Calu3 (cell line): ENCODE data around the gene CMTM3. TPM values are rescaled to one million over a fixed set of nuclear protein-coding genes. Genes with fewer than 3 reads are reported as not detected.

Experiments used
- BruUV-seq: library from RNA; stranded (reverse); fragments of 400-500 nt; replicated peaks from 2 replicates; lab custom pipeline; 2021; lab: Mats Ljungman, UMichigan
- CTCF ChIA-PET: fragments of 300-600 bp; sonication (Branson Sonifier 250); formaldehyde crosslinking; loops from one replicate; lab custom pipeline; 2022; ENCODE audit warnings: antibody characterized with exemption; lab: Charles Lee
- DNase-seq: peaks from one replicate; pipeline ENCODE4 v3.0.0; 2022
- H3K27ac Mint-ChIP-seq: one replicate; pipeline ENCODE4 v1.8.0; 2022; ENCODE audit warnings: mixed read lengths; ENCODE audit not compliant: unreplicated experiment
- H3K27me3 Mint-ChIP-seq: one replicate; pipeline ENCODE4 v1.8.0; 2022; ENCODE audit warnings: mixed read lengths; ENCODE audit not compliant: unreplicated experiment
- H3K36me3 Mint-ChIP-seq: one replicate; pipeline ENCODE4 v1.8.0; 2022; ENCODE audit warnings: mild to moderate bottlenecking, moderate library complexity, mixed read lengths; ENCODE audit not compliant: insufficient read depth, unreplicated experiment
- H3K4me1 Mint-ChIP-seq: one replicate; pipeline ENCODE4 v1.8.0; 2022; ENCODE audit warnings: mild to moderate bottlenecking, low read depth, mixed read lengths; ENCODE audit not compliant: unreplicated experiment
- H3K4me3 Mint-ChIP-seq: one replicate; pipeline ENCODE4 v1.8.0; 2022; ENCODE audit warnings: mild to moderate bottlenecking, low read depth, moderate library complexity, mixed read lengths; ENCODE audit not compliant: unreplicated experiment
- H3K9me3 Mint-ChIP-seq: one replicate; pipeline ENCODE4 v1.8.0; 2022; ENCODE audit warnings: low read depth, mixed read lengths; ENCODE audit not compliant: unreplicated experiment
- intact Hi-C: fragments of 100-400 bp; cut with micrococcal nuclease; formaldehyde crosslinking; loops from one replicate; pipeline ENCODE4 v1.10.0; 2022; ENCODE audit not compliant: unreplicated experiment
- total RNA-seq: library from RNA; stranded (reverse); gene quantifications from 2 replicates; pipeline ENCODE4 v1.2.3, GENCODE V29; 2022
- TF ChIP-seq, protein P1 (sequence below): fragments of 200-600 bp; IDR thresholded peaks from one replicate; pipeline ENCODE4 v1.8.0; 2022; ENCODE audit warnings: antibody characterized with exemption; ENCODE audit not compliant: unreplicated experiment

Gene CMTM3
- total RNA-seq, 1 experiment from 2014 or later = 33.6 TPM

DNA sequence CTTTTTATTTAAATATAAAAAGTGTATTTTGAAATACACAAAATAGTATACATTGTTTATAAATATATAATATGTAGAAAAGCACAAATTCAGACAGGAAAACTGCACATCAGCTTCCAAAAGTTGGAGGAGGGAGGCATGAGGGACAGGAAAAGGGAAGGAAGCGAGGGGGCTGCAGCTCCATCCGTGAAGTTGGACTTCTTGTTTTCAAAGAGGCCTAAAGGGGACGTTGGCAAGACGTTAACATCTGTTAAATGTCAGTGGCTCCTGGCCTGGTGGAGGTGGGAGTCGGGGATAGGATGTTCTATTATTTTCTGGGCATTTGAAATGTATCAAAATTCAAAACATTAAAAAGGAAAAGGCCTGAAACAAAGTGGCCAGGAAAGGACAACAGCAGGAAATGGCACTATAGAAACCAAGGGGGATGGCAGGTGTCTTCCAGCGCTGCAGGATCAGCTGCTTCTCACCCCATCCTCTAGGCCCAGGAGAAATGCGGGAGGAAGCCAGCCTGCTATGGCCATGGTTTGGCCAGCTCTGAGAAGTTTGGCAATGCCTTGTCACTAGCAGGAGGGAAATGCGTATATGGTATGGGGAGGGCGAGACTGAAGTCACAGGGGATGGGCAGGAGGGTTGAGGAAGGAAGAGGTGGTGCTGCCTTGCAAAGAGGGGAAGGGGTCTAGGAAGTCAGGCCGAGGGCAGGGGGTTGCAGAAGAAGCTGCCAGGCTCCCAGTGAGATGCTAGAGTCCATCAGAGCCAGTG lies 18.8 kb upstream of the CMTM3 start:
- no peak for DNase-seq
- CTCF ChIA-PET = interaction anchor here (0.6 kb wide), 1 partner anchor 176 kb away, joined by 4 read pairs; no protein-coding TSS in a partner anchor
- BruUV-seq = no TSS peak
- TF ChIP-seq, protein P1, sequence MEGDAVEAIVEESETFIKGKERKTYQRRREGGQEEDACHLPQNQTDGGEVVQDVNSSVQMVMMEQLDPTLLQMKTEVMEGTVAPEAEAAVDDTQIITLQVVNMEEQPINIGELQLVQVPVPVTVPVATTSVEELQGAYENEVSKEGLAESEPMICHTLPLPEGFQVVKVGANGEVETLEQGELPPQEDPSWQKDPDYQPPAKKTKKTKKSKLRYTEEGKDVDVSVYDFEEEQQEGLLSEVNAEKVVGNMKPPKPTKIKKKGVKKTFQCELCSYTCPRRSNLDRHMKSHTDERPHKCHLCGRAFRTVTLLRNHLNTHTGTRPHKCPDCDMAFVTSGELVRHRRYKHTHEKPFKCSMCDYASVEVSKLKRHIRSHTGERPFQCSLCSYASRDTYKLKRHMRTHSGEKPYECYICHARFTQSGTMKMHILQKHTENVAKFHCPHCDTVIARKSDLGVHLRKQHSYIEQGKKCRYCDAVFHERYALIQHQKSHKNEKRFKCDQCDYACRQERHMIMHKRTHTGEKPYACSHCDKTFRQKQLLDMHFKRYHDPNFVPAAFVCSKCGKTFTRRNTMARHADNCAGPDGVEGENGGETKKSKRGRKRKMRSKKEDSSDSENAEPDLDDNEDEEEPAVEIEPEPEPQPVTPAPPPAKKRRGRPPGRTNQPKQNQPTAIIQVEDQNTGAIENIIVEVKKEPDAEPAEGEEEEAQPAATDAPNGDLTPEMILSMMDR = no peak
- intact Hi-C loops = no loop called here
- Mint-ChIP-seq H3K4me3 (no peak overlapping the region), H3K27ac (no peak overlapping the region), H3K4me1 (peaks cover 23% of the 10 kb centered on the region), H3K27me3 (no peaks in the 10 kb centered on the region), H3K9me3 (no peaks in the 10 kb centered on the region), H3K36me3 (peaks cover 4% of the 10 kb centered on the region)

DNA sequence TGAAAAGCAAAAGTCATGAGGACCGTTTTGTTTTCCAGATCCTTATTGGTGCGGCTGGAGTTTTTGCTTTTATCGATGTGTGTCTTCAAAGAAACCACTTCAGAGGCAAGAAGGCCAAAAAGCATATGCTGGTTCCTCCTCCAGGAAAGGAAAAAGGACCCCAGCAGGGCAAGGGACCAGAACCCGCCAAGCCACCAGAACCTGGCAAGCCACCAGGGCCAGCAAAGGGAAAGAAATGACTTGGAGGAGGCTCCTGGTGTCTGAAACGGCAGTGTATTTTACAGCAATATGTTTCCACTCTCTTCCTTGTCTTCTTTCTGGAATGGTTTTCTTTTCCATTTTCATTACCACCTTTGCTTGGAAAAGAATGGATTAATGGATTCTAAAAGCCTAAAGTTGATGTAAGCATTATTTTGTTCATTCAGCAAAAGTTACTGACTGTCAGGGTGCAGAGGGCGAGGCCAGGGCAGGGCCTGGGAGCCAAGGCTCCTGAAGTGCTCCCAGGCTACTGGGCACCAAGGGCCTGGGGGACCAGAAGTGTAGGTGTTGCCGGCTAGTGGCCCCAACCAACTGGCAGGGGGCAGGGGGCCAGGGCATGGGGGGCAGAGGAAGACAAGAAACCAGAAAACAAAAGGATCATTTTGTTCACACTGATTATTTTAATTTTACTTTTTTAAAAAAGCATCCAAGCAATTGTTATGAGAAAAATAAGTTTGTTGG lies 16.5 kb upstream of the CMTM3 start:
- H3K36me3 Mint-ChIP-seq = peaks cover 4% of the 10 kb centered on the region
- no TSS peak for BruUV-seq
- TF ChIP-seq, protein P1 = no peak
- H3K4me3 Mint-ChIP-seq = no peak overlapping the region
- H3K4me1 Mint-ChIP-seq = peaks cover 7% of the 10 kb centered on the region
- intact Hi-C loops = no loop called here
- no peaks in the 10 kb centered on the region for H3K9me3 Mint-ChIP-seq
- CTCF ChIA-PET = no interaction called here
- no peaks in the 10 kb centered on the region for H3K27me3 Mint-ChIP-seq
- no peak for DNase-seq
- no peak overlapping the region for H3K27ac Mint-ChIP-seq

DNA sequence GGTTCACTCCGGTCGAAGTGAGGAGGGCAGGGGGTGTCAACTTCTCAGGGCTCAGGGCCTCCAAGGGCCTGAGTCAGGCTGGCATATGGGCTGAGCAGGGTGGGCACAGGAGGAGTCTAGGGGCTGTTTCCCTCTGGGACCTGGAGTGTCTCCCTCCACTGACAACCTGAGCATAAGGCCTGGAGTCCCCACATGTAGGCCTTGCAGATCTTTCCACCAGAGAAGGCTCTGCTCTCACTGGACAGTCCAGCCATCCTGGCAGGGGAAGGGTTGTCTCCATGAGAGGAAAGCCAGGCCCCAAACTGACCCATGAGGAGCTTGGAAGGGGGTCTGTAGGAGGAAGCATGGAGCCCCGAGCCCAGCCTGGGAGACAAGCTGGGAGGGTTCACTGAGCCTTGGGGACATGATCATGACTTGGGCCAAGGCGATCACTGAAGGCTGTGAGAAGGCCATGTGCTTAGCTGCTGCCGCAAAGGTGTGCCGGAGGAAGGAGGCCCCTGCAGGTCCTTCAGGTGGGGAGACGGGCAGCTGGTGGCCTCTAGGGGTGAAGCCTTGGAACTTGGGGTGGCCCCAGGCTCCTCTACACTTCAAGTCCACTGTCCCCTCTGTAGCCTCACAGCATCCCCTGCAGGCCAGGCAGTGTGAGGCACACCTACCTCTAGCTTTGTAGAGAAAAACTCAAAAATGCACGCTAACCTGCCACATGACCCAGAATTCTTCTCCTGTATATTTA lies 15.4 kb upstream of the CMTM3 start:
- Mint-ChIP-seq H3K27ac (no peak overlapping the region), H3K4me1 (peaks cover 7% of the 10 kb centered on the region), H3K36me3 (peaks cover 4% of the 10 kb centered on the region), H3K9me3 (no peaks in the 10 kb centered on the region), H3K4me3 (no peak overlapping the region), H3K27me3 (no peaks in the 10 kb centered on the region)
- CTCF ChIA-PET = interaction anchor here (0.6 to 2.0 kb wide), 4 partner anchors 8 to 720 kb away, joined by 3 to 8 read pairs (median 4); no protein-coding TSS in a partner anchor
- intact Hi-C loops = no loop called here
- DNase-seq = peak; percentile 54
- TF ChIP-seq, protein P1 = peak; percentile 55
- no TSS peak for BruUV-seq

DNA sequence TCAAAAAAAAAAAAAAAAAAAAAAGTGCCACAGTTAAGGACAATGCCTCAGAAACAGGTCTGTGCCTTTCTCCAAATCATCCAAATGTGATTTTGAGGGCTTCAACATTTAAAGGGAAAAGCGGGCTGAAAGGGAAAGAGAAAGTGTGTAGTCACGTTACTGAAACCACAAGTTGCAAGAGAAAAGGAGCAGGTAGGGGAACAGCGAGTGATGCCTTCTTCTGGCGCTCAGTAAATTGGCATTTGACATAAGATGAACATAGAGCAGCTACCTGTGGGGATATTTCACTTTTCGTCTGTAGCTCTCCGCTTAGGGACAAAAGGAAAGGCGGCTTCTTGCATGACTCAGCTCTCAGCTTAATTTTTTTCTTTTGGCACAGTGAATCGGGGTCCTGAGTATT lies 14.2 kb upstream of the CMTM3 start:
- Mint-ChIP-seq H3K9me3 (no peaks in the 10 kb centered on the region), H3K27me3 (no peaks in the 10 kb centered on the region), H3K4me3 (no peak overlapping the region), H3K4me1 (peaks cover 7% of the 10 kb centered on the region), H3K27ac (no peak overlapping the region), H3K36me3 (peaks cover 4% of the 10 kb centered on the region)
- DNase-seq = no peak
- CTCF ChIA-PET = interaction anchor here (0.7 to 2.0 kb wide), 3 partner anchors 26 to 266 kb away, joined by 4 to 8 read pairs (median 4); no protein-coding TSS in a partner anchor
- intact Hi-C loops = no loop called here
- TF ChIP-seq, protein P1 = no peak
- BruUV-seq = no TSS peak
